B cell (primary cell): ENCODE measurements around the gene AMIGO2. TPM values are rescaled to one million over a fixed set of nuclear protein-coding genes. Genes with fewer than 3 reads are reported as not detected.

Experiments used
- ATAC-seq: fragments of 200-7000 bp; cut with Tn5 transposase; one replicate; pipeline ENCODE4 v1.10.0; 2021; ENCODE audit warnings: low read depth, mild to moderate bottlenecking, moderate number of reproducible peaks, moderate library complexity
- CTCF ChIA-PET: fragments of 350-600 bp; sonication (Branson Sonifier 250); formaldehyde crosslinking; loops from one replicate; lab custom pipeline; 2021; ENCODE audit warnings: antibody characterized with exemption, inconsistent platforms; lab: Charles Lee
- POLR2A ChIA-PET: fragments of 350-600 bp; sonication (Branson Sonifier 250); formaldehyde crosslinking; loops from one replicate; lab custom pipeline; 2021; ENCODE audit warnings: antibody characterized with exemption; lab: Charles Lee
- DNase-seq: peaks from one replicate; pipeline ENCODE4 v3.0.0; 2013
- H2AFZ ChIP-seq: 2 replicates; pipeline ENCODE4 v1.6.1; 2012; ENCODE audit warnings: mild to moderate bottlenecking, low read depth, low read length; ENCODE audit not compliant: insufficient read depth, poor library complexity, severe bottlenecking
- H3K27ac ChIP-seq, 2 donors: 1 replicate in 1 of 2; 2 replicates in 1 of 2; pipeline ENCODE4 v1.5.1; 2012 to 2013; ENCODE audit warnings: low read length in 2 of 2, mild to moderate bottlenecking in 2 of 2, moderate library complexity in 1 of 2
- H3K27me3 ChIP-seq, 4 experiments: fragments of 200-600 bp in 1 of 4; sonication (generic) in 1 of 4; replicated peaks in 1 of 4; 1 replicate in 2 of 4; 2 replicates in 2 of 4; pipeline versions ENCODE4 v1.6.1 to v1.7.0; 2013 to 2016; ENCODE audit warnings: low read length in 3 of 4, mild to moderate bottlenecking in 2 of 4, mixed read lengths in 1 of 4, moderate library complexity in 1 of 4; ENCODE audit not compliant: insufficient read depth in 4 of 4, control insufficient read depth in 3 of 4; ENCODE audit errors: control extremely low read depth in 1 of 4
- H3K36me3 ChIP-seq, 2 experiments: replicated peaks in 1 of 2; 1 replicate in 1 of 2; 2 replicates in 1 of 2; pipeline versions ENCODE4 v1.6.1 to v1.7.1; 2013; ENCODE audit warnings: low read length in 1 of 2; ENCODE audit not compliant: insufficient read depth in 2 of 2, control insufficient read depth in 1 of 2; ENCODE audit errors: control extremely low read depth in 1 of 2, extremely low read depth in 1 of 2
- H3K4me1 ChIP-seq, 2 donors: fragments of 200-600 bp in 1 of 2; sonication (generic) in 1 of 2; 1 replicate in 1 of 2; 2 replicates in 1 of 2; pipeline versions ENCODE4 v1.5.1 to v1.6.1; 2013 to 2017; ENCODE audit warnings: low read length in 2 of 2; ENCODE audit not compliant: control insufficient read depth in 2 of 2, insufficient read depth in 2 of 2
- H3K4me2 ChIP-seq: replicated peaks from 2 replicates; pipeline ENCODE3; 2012; ENCODE audit warnings: mild to moderate bottlenecking, low read depth, low read length; ENCODE audit not compliant: poor library complexity, severe bottlenecking
- H3K4me3 ChIP-seq, 5 experiments: fragments of 200-600 bp in 1 of 5; sonication (generic) in 1 of 5; 1 replicate in 3 of 5; 2 replicates in 2 of 5; pipeline versions ENCODE4 v1.5.1 to v1.7.0; 2011 to 2016; ENCODE audit warnings: low read length in 4 of 5, mild to moderate bottlenecking in 4 of 5, low read depth in 2 of 5, control low read depth in 1 of 5, moderate library complexity in 1 of 5; ENCODE audit not compliant: insufficient read depth in 1 of 5; ENCODE audit errors: control extremely low read depth in 1 of 5, extremely low read depth in 1 of 5
- H3K79me2 ChIP-seq: fragments of 200-600 bp; sonication (generic); one replicate; pipeline ENCODE4 v1.6.0; 2016; ENCODE audit warnings: low read length; ENCODE audit not compliant: control insufficient read depth, insufficient read depth
- H3K9ac ChIP-seq: fragments of 200-600 bp; sonication (generic); 2 replicates; pipeline ENCODE4 v1.6.1; 2017; ENCODE audit warnings: mild to moderate bottlenecking, low read length, moderate library complexity
- H3K9me3 ChIP-seq, 3 donors: one replicate each; pipeline versions ENCODE4 v1.6.1 to v1.7.1; 2013; ENCODE audit warnings: low read length in 2 of 3; ENCODE audit not compliant: control insufficient read depth in 2 of 3, insufficient read depth in 1 of 3; ENCODE audit errors: control extremely low read depth in 1 of 3
- H4K20me1 ChIP-seq: 2 replicates; pipeline ENCODE4 v1.6.0; 2012; ENCODE audit warnings: mild to moderate bottlenecking, low read length; ENCODE audit not compliant: insufficient read depth, control insufficient read depth, poor library complexity, severe bottlenecking
- H3K27ac Mint-ChIP-seq: one replicate; pipeline ENCODE4 v1.8.0; 2021; ENCODE audit warnings: mixed read lengths
- H3K27me3 Mint-ChIP-seq: one replicate; pipeline ENCODE4 v1.8.0; 2021; ENCODE audit warnings: mixed read lengths
- H3K4me1 Mint-ChIP-seq: one replicate; pipeline ENCODE4 v1.8.0; 2021; ENCODE audit warnings: mixed read lengths
- H3K4me3 Mint-ChIP-seq: one replicate; pipeline ENCODE4 v1.8.0; 2021; ENCODE audit warnings: mixed read lengths
- H3K9me3 Mint-ChIP-seq: one replicate; pipeline ENCODE4 v1.8.0; 2022; ENCODE audit warnings: mixed read lengths; ENCODE audit not compliant: insufficient read depth
- EZH2 ChIP-seq: IDR thresholded peaks from 2 replicates; pipeline ENCODE4 v1.6.1; 2012; ENCODE audit warnings: borderline replicate concordance, low read depth, mild to moderate bottlenecking, moderate library complexity, low read length; ENCODE audit not compliant: insufficient read depth, poor library complexity, severe bottlenecking
- WGBS: methylation state at CpG from one replicate; pipeline ENCODE4 v1.1.5; 2013; ENCODE audit warnings: missing lambda C conversion rate; ENCODE audit not compliant: insufficient coverage; 5-methylcytosine and 5-hydroxymethylcytosine counted together
- intact Hi-C: fragments of 100-400 bp; cut with micrococcal nuclease; formaldehyde crosslinking; loops from one replicate; pipeline ENCODE4 v1.10.0; 2022
- polyA plus RNA-seq: library from polyadenylated mRNA; depleted of rRNA; stranded (reverse); fragments of >200 nt; gene quantifications from 2 replicates; pipeline ENCODE4 v1.2.3, GENCODE V29; 2012
- total RNA-seq, 2 donors: library from RNA; stranded (reverse); fragments of 120-200 nt in 1 of 2; gene quantifications; 1 replicate in 1 of 2; 2 replicates in 1 of 2; pipeline versions ENCODE4 v1.2.3 to v1.2.4, GENCODE V29; 2013 to 2022
- TF ChIP-seq, protein P1 (sequence below): fragments of 200-600 bp; IDR thresholded peaks from one replicate; pipeline ENCODE4 v1.8.0; 2022; ENCODE audit warnings: antibody characterized with exemption, mild to moderate bottlenecking

AMIGO2 gene
- total and polyA plus RNA-seq, 2 donors (not counting 1 experiment from before 2014, with no cell fraction given): 10.4 to 11.8 TPM

- intact Hi-C loops: no loop called here
- Histone ChIP-seq H3K27ac (no peak overlapping the region), H3K36me3 (no peaks in the 10 kb centered on the region), H3K4me3 (no peak overlapping the region), H3K79me2 (no peaks in the 10 kb centered on the region), H3K9ac (no peak overlapping the region), H2AFZ (no peak overlapping the region), H3K27me3 (no peaks in the 10 kb centered on the region), H3K4me1 (peaks cover 0 to 2% of the 10 kb centered on the region in 2 donors), H4K20me1 (no peaks in the 10 kb centered on the region), H3K9me3 (no peaks in the 10 kb centered on the region), H3K4me2 (no peak overlapping the region)
- Mint-ChIP-seq H3K4me1 (peaks cover 7% of the 10 kb centered on the region), H3K27me3 (no peaks in the 10 kb centered on the region), H3K4me3 (no peak overlapping the region), H3K27ac (no peak overlapping the region), H3K9me3 (no peaks in the 10 kb centered on the region)
- TF ChIP-seq, protein P1, sequence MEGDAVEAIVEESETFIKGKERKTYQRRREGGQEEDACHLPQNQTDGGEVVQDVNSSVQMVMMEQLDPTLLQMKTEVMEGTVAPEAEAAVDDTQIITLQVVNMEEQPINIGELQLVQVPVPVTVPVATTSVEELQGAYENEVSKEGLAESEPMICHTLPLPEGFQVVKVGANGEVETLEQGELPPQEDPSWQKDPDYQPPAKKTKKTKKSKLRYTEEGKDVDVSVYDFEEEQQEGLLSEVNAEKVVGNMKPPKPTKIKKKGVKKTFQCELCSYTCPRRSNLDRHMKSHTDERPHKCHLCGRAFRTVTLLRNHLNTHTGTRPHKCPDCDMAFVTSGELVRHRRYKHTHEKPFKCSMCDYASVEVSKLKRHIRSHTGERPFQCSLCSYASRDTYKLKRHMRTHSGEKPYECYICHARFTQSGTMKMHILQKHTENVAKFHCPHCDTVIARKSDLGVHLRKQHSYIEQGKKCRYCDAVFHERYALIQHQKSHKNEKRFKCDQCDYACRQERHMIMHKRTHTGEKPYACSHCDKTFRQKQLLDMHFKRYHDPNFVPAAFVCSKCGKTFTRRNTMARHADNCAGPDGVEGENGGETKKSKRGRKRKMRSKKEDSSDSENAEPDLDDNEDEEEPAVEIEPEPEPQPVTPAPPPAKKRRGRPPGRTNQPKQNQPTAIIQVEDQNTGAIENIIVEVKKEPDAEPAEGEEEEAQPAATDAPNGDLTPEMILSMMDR: no peak
- ATAC-seq (no peak), DNase-seq (no peak)
- ChIA-PET POLR2A (no interaction called here), CTCF (interaction anchor here (0.6 kb wide), 1 partner anchor 97 kb away, joined by 3 read pairs; no protein-coding TSS in a partner anchor)
- no CpG with 5 or more reads among the region's 1 CpG for WGBS
Measured at GRCh38 chr12:47122602-47123001, 42.8 kb upstream of the AMIGO2 start.

GRCh38 chr12:47121146-47121545 is 41.4 kb upstream of the AMIGO2 start:
- Mint-ChIP-seq H3K4me1 (peaks cover 7% of the 10 kb centered on the region), H3K27me3 (no peaks in the 10 kb centered on the region), H3K27ac (no peak overlapping the region), H3K9me3 (no peaks in the 10 kb centered on the region), H3K4me3 (no peak overlapping the region)
- H2AFZ ChIP-seq: no peak overlapping the region
- H3K27me3 ChIP-seq: no peaks in the 10 kb centered on the region
- ChIA-PET CTCF (no interaction called here), POLR2A (no interaction called here)
- no peak overlapping the region for H3K4me2 ChIP-seq
- H3K27ac ChIP-seq: no peak overlapping the region
- no peak for ATAC-seq
- no peaks in the 10 kb centered on the region for H4K20me1 ChIP-seq
- WGBS: 100% methylated on average over 2 of the region's 5 CpGs
- H3K4me3 ChIP-seq: no peak overlapping the region
- peaks cover 0 to 2% of the 10 kb centered on the region in 2 donors for H3K4me1 ChIP-seq
- no peak overlapping the region for H3K9ac ChIP-seq
- no peaks in the 10 kb centered on the region for H3K9me3 ChIP-seq
- TF ChIP-seq, protein P1: no peak
- TF ChIP-seq EZH2: no peak
- intact Hi-C loops: no loop called here
- no peak for DNase-seq
- no peaks in the 10 kb centered on the region for H3K36me3 ChIP-seq
- H3K79me2 ChIP-seq: no peaks in the 10 kb centered on the region
